Measurements from ENCODE around the gene CISD3.

Gene CISD3

GRCh38 chr17:38729886-38730525 lies at the start of gene CISD3:
TSS of gene CISD3 (plus strand) at chr17:38730341. CDS start at chr17:38730359, 18 bp downstream.
- peak; percentile 88 for DNase-seq

- no peak for DNase-seq
Observed at GRCh38 chr17:38681096-38681495, 49.0 kb upstream of the CISD3 start.

DNA sequence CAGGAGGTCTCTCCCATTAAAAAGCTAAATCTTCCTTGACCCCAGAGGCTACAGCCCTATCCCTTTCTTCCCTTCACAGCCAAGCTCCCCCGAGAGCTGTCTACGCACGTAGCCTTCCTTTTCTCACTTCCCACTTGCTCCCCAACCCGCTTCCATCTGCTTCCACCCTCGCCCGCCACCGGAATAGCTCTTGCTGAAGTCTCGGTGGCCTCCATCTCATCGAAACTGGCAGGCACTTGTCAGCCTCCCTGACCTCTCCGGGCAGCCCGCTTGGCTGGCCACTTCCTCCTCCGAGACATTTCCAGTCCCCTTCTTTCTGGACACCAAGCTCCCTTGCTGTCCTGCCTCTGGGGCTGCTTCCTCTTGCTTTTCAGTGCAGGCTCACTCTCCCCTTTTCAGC lies 44.6 kb upstream of the CISD3 start:
- DNase-seq: no peak

- DNase-seq: no peak
Observed at GRCh38 chr17:38687286-38687685, 42.9 kb upstream of the CISD3 start.

- no peak for DNase-seq
Observed at GRCh38 chr17:38690386-38690785, 39.8 kb upstream of the CISD3 start.

- DNase-seq: no peak
Observed at GRCh38 chr17:38691154-38691553, 39.0 kb upstream of the CISD3 start.

GRCh38 chr17:38693700-38694329 lies 36.3 kb upstream of the CISD3 start:
- DNase-seq: no peak

DNA sequence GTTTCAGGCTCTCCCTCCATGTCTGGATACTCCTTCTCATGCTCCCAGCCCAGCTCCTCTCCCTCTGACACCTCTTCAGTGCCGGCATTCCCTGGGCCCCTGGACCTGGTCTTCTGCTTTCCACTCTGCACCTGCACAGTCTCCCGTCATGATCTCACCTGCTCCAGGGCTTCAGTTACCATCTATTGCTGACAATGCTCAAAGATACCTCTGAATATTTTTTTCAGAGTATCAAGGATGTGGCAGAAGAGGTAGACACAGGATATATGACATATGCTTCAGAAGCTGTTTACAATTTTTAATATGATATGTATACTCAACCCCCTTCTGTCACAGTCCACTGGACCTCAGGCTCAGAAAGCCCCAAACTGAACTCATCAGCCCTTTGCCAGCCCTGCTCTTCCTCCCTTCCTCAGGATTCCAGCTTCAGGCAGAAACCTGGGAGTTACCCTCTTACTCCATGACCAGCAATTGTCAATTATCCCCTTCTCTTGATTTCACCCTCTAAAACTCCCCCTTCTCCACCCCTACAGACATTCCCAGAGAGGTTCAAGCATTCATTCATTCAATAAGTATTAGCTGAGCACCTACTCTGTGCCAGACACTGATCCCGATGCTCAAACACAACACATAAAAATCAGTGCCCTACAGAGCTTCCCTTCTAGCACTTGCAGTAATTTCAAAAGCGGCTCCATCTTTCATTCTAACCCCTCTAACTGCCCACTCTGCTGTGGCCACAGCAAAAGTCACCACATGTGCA lies 32.9 kb upstream of the CISD3 start:
- DNase-seq: no peak

- no peak for DNase-seq
Observed at GRCh38 chr17:38698760-38699159, 31.4 kb upstream of the CISD3 start.

DNA sequence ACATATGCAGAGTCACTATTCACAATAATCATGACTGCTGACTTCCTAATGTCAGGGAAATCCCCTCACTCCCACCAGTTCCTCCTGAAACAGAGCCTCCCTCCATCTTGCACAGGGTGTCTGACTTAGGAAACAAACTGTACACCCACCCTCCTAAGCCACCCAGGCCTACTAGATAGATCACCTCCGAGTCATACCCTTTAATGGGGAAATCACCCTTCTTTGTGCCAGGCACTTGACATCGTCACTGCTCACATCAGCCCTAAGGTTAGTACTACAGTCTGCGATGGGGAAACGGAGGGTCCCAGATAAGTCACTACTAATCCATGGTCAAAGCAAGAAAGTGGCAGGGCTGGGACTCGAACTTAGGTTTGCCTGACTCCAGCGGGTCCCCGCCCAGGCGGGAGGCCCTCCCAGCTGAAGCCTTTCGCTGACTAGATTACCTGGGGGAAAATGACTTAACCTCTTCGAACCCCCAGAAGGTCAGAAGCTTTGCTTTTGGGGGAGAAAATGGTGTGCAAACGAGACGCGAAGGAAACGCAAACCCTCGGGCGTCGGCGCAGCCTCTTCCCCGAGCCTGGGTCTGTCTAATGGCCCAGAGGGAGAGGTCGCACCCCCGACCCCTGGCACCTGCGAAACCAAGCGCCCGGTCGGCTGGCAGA lies 28.5 kb upstream of the CISD3 start:
- DNase-seq: peak; percentile 79

DNA sequence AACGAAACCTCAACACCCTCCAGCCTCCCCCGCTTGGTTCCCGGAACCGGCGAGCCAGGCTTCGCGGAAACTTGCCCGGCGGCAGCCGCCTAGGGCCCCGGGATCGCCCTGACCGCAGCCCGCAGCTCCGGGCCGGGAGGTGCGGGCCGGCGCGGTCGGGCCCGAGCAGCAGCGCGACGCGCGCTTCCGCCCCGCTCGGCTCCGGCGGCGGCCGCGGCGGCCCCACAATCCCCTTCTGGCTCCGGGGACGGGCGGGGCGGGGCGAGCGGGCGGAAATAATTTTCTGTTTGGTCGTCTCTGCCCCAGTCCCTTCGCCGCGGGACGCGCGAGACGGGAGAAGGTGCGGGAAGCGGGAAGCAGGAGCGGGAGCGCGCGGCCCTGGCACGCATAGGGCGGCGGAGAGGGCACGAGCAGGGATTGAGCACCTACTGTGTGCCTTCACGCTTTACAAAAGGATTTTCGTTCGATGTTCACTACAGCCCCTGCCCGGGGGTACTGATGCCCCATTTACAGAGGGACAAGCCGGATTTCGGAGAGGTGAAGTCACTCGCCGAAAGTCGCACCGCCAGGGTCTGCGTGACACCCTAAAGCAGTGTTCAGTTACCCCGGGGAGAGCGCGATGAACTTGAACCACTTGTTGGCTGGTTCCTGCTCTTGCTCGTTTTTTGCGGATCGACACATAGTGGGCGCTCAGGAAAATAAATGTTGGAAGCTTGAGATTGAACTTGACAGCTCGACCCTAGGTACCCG lies 27.8 kb upstream of the CISD3 start:
- no peak for DNase-seq

DNA sequence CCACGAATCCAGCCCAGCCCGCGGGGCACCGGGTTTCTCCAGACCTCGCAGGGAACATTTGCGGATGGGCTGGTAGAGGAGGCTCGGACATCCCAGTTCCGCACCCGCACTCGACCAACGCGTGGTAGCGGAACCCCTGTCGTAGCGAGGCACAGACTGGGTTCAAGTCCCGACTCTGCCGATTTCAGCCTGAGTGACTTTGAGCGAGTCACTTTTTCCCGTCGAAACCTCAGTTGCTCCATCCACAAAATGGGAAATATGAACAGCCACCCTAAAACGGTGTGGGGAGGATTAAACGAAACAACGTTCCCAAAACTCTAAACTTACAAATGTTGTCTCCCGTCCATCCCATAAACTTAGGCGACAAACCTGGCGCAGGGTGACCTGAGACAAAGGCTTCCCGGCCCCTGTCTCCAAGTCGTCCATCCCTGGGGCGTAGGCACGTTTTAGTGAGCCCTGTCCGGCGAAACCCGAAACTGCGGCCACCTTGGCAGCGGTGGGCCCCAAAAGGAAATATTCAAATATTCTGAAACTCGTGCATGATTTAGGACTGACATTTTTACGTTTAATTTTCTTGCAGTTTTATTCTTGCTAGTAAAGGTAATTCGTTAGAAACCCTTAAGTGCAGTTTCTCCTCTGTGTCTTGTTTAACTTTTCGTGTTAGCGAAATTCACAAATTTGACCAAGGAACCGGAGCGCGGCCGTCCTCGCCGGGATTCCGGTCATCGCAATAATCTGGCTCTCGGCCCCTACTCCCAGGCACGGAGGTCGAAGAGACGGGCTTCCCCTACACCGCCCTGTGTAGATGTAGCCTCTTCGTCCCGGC lies 27.0 kb upstream of the CISD3 start:
- peak; percentile 52 for DNase-seq

DNA sequence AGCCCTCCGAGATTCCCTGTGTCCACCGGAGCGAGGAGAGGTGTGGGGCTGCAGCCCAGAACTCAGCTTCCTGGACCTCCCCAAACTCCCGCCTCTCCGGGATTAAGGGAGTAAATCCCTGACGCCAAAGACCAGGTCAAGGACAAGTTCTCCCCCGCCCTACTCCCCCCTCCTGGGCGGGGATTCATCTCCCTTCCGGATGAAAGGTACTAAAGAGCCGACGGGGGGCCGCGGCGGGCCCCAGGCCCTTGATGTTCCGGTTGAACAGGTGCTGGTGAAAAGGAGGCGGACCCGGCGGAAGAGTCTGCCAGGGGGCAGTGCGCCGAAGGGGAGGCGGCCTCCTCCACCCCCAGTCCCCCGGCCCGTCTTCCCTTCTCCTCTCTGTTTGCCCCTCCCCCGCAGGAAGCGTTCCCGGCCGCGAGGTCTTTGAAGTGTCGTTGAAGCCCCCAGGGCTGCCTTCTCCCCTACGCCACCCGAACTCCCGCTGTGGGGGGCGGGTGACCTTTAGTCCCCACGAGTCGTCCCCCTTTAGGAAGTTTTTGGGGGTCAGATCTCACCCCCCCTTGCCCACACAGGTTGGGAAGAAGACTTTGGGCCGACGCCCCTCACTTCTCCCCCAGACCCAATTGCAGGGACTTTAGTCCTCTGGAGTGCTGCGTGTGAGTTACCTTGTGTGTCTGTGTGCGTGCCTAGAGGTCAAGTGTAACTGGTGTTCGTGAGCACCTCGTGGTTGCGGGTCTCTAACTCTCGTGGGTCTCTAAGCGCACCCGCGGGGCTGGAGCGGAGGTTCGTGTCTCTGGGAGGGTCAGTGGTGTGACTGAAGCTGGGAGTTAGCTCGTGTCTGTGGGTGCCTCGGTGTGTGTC lies 26.2 kb upstream of the CISD3 start:
- DNase-seq: peak; percentile 78

DNA sequence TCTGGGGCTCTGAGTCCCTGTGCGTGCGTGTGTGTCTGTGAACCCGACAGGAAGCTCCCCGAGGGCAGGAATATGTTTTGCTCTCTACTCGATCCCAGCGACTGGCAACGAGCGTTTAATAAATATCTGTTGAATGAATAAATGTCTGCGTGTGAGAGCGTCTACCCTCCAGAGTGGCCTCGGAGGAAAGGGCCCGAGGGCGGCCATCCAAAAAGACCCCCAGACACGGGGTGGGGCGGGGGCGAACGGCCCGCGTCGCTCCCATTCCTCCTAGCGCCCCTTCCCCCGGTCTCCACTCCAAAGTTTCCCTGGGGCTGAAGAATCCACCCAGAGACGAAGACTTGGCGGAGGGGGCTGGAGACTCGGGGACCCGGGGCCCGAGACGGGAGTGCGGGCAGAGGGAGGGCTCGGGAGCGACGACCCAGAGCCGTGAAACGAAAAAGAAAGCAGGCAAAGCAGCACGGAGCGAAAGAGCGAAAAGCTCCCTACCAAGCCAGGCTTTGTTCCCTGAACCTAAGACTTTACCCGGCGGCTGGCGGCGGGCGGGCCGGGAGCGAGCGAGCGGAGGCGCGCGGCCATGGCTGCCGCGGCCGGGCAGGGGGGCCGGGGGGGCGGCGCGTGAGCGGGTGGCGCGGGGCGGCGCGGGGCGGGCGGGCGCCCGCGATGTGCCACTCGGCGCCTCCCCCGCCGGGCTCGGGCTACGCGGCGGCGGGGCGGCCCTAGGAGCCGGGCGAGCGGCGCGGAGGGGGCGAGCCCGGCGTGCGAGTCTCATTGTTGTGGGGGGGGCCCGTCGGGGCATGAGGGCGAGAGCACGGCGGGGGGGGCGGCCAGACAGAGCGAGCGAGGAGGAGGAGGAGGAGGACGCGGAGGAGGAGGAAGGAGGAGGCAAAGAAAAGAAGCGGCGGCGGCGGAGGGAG lies 25.3 kb upstream of the CISD3 start, which contains the start of gene MLLT6:
MLLT6 (plus strand) TSS at position 668 of the 917 bp plus-strand sequence. CDS start 360 bp downstream, outside the sequence.
- peak; percentile 68 for DNase-seq

DNA sequence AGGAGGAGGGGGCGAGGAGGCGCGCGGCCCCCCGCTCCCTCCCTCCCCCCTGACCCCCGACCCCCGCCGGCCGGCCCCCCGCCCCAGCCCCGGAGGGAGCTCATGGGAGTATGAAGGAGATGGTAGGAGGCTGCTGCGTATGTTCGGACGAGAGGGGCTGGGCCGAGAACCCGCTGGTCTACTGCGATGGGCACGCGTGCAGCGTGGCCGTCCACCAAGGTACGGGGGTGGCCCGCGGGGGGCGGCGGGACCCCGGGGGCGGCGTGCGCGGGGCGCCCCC lies 24.7 kb upstream of the CISD3 start:
- no peak for DNase-seq

DNA sequence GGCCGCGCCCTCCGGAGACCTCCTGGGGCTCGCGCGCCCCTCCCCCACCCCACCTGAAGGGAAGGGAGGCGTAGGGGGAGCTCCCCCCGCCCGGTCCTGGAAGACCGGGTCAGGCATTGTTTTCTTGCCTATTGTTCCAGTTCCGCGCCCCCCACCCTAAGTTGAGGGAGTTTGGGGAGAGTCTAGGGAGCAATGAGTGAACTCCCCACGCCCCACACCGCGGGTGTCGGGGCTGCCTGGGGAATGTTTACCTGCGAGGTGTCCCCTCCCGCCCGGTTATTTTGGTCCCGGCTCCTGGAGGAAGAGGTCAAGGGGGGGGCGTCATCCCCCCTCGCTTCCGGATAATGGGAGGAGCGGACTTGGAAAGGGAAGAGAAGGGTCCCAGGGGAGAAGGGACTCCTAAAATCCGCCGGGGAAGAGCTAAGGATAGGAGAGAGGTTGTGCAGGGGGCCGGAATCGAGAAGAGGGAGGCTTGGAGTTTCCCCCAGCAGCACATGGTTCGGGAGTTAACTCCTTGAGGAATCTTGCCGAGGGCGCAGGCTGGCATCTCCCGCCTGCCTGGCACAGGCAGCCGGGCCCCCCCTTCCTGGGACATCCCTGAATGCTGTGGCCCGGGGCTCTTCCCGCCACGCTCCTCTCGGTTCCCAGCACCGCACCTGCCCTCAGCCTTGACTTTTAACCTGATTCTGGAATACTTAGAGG lies 24.2 kb upstream of the CISD3 start:
- DNase-seq: no peak

- DNase-seq: no peak
Observed at GRCh38 chr17:38706505-38707216, 23.5 kb upstream of the CISD3 start.

- DNase-seq: no peak
Observed at GRCh38 chr17:38707678-38708351, 22.3 kb upstream of the CISD3 start.

Data from activated CD4-positive, CD25-positive, alpha-beta regulatory T cell treated with anti-CD3 and anti-CD28 coated beads, Interleukin-2, amount 50 U/mL, for 72 hours (primary cell).